HEK293T (cell line): ENCODE data around the gene PYCR2.

Experiments used
- ELF4 ChIP-seq: fragments of 450-650 bp; IDR thresholded peaks from 2 replicates; pipeline ENCODE4 v1.6.1; 2017; ENCODE audit warnings: antibody characterized with exemption
- HDGF ChIP-seq: fragments of 450-650 bp; IDR thresholded peaks from 2 replicates; pipeline ENCODE4 v1.6.1; 2017; ENCODE audit warnings: antibody characterized with exemption, borderline replicate concordance
- ZNF384 ChIP-seq: fragments of 450-650 bp; IDR thresholded peaks from 2 replicates; pipeline ENCODE4 v1.6.1; 2016

- no peak for TF ChIP-seq HDGF
- TF ChIP-seq ZNF384: no peak
- no peak for TF ChIP-seq ELF4
Measured at GRCh38 chr1:225870911-225871310, 53.1 kb downstream of the PYCR2 start.
